ENCODE data around the gene NOSTRIN.

Gene NOSTRIN

GRCh38 chr2:168907940-168908662 is 105.7 kb downstream of the NOSTRIN start:
- Histone ChIP-seq H3K27ac (ENCODE audit: low read depth, low read length) (no peak overlapping the region), H3K27me3 (ENCODE audit: control insufficient read depth in 5 of 5, insufficient read depth in 4 of 5, low read length in 5 of 5) (peaks cover 0 to 10% (median 5%) of the 10 kb centered on the region in 5 donors), H3K4me3 (ENCODE audit: low read depth in 1 of 5, low read length in 5 of 5) (no peak overlapping the region), H3K9me3 (ENCODE audit: control insufficient read depth in 5 of 5, low read length in 5 of 5) (no peaks in the 10 kb centered on the region), H3K4me1 (ENCODE audit: control insufficient read depth in 5 of 5, insufficient read depth in 5 of 5, low read length in 5 of 5) (peaks cover 0 to 5% (median 5%) of the 10 kb centered on the region in 5 donors), H3K9ac (ENCODE audit: low read length in 5 of 5) (no peak overlapping the region), H3K36me3 (ENCODE audit: control insufficient read depth in 5 of 5, insufficient read depth in 5 of 5, low read length in 5 of 5) (no peaks in the 10 kb centered on the region)

GRCh38 chr2:168910330-168910729 is 107.9 kb downstream of the NOSTRIN start:
- no peaks in the 10 kb centered on the region for H3K9me3 ChIP-seq (ENCODE audit: control insufficient read depth in 5 of 5, low read length in 5 of 5)

GRCh38 chr2:168912466-168912865 is 110.0 kb downstream of the NOSTRIN start:
- H3K4me3 ChIP-seq (ENCODE audit: low read depth in 1 of 5, low read length in 5 of 5), result peak overlapping the region in 2 of 5 donors; percentile 20 to 30
- H3K27ac ChIP-seq (ENCODE audit: low read depth, low read length), result no peak overlapping the region
- H3K9ac ChIP-seq (ENCODE audit: low read length in 5 of 5), result peak overlapping the region in 1 of 5 donors; percentile 19

More at GRCh38 chr2:168910330-168910729, 107.9 kb downstream of the NOSTRIN start:
- Histone ChIP-seq H3K27ac (ENCODE audit: low read depth, low read length) (no peak overlapping the region), H3K36me3 (ENCODE audit: control insufficient read depth in 5 of 5, insufficient read depth in 5 of 5, low read length in 5 of 5) (no peaks in the 10 kb centered on the region), H3K27me3 (ENCODE audit: control insufficient read depth in 5 of 5, insufficient read depth in 4 of 5, low read length in 5 of 5) (peaks cover 0 to 11% (median 5%) of the 10 kb centered on the region in 5 donors), H3K4me1 (ENCODE audit: control insufficient read depth in 5 of 5, insufficient read depth in 5 of 5, low read length in 5 of 5) (peaks cover 0 to 5% (median 5%) of the 10 kb centered on the region in 5 donors), H3K4me3 (ENCODE audit: low read depth in 1 of 5, low read length in 5 of 5) (no peak overlapping the region), H3K9ac (ENCODE audit: low read length in 5 of 5) (no peak overlapping the region)

GRCh38 chr2:168912901-168913369 is 110.5 kb downstream of the NOSTRIN start:
- Histone ChIP-seq H3K4me1 (ENCODE audit: control insufficient read depth in 5 of 5, insufficient read depth in 5 of 5, low read length in 5 of 5) (peaks cover 0 to 5% (median 5%) of the 10 kb centered on the region in 5 donors), H3K36me3 (ENCODE audit: control insufficient read depth in 5 of 5, insufficient read depth in 5 of 5, low read length in 5 of 5) (no peaks in the 10 kb centered on the region), H3K4me3 (ENCODE audit: low read depth in 1 of 5, low read length in 5 of 5) (peak overlapping the region in 3 of 5 donors; percentile 20 to 49 (median 30)), H3K9ac (ENCODE audit: low read length in 5 of 5) (peak overlapping the region in 2 of 5 donors; percentile 7 to 19), H3K27me3 (ENCODE audit: control insufficient read depth in 5 of 5, insufficient read depth in 4 of 5, low read length in 5 of 5) (peaks cover 0 to 8% (median 3%) of the 10 kb centered on the region in 5 donors), H3K9me3 (ENCODE audit: control insufficient read depth in 5 of 5, low read length in 5 of 5) (peaks cover 0 to 5% (median 5%) of the 10 kb centered on the region in 5 donors), H3K27ac (ENCODE audit: low read depth, low read length) (no peak overlapping the region)

More at GRCh38 chr2:168912466-168912865, 110.0 kb downstream of the NOSTRIN start:
- Histone ChIP-seq H3K4me1 (ENCODE audit: control insufficient read depth in 5 of 5, insufficient read depth in 5 of 5, low read length in 5 of 5) (peaks cover 0 to 5% (median 5%) of the 10 kb centered on the region in 5 donors), H3K36me3 (ENCODE audit: control insufficient read depth in 5 of 5, insufficient read depth in 5 of 5, low read length in 5 of 5) (no peaks in the 10 kb centered on the region), H3K9me3 (ENCODE audit: control insufficient read depth in 5 of 5, low read length in 5 of 5) (peaks cover 0 to 5% (median 5%) of the 10 kb centered on the region in 5 donors), H3K27me3 (ENCODE audit: control insufficient read depth in 5 of 5, insufficient read depth in 4 of 5, low read length in 5 of 5) (peaks cover 0 to 8% (median 3%) of the 10 kb centered on the region in 5 donors)

- no peaks in the 10 kb centered on the region for H3K36me3 ChIP-seq (ENCODE audit: control insufficient read depth in 5 of 5, insufficient read depth in 5 of 5, low read length in 5 of 5)
- H3K27me3 ChIP-seq (ENCODE audit: control insufficient read depth in 5 of 5, insufficient read depth in 4 of 5, low read length in 5 of 5), result peaks cover 0 to 8% (median 3%) of the 10 kb centered on the region in 5 donors
- H3K9ac ChIP-seq (ENCODE audit: low read length in 5 of 5), result no peak overlapping the region
- peaks cover 0 to 5% (median 5%) of the 10 kb centered on the region in 5 donors for H3K9me3 ChIP-seq (ENCODE audit: control insufficient read depth in 5 of 5, low read length in 5 of 5)
- peaks cover 0 to 5% (median 5%) of the 10 kb centered on the region in 5 donors for H3K4me1 ChIP-seq (ENCODE audit: control insufficient read depth in 5 of 5, insufficient read depth in 5 of 5, low read length in 5 of 5)
- H3K27ac ChIP-seq (ENCODE audit: low read depth, low read length), result no peak overlapping the region
- no peak overlapping the region for H3K4me3 ChIP-seq (ENCODE audit: low read depth in 1 of 5, low read length in 5 of 5)
Observed at GRCh38 chr2:168913495-168913894, 111.1 kb downstream of the NOSTRIN start.

Data from subcutaneous abdominal adipose tissue (tissue), 5 donors.